IMR-90 (cell line): ENCODE results near the gene TSEN34.
"Not testable (repeated sequence)": the region's sequence is repeated elsewhere in the genome, so short reads cannot be mapped to it uniquely, and the experiment has no call there.

ENCODE experiments used
- RFX5 ChIP-seq: IDR thresholded peaks from 2 replicates; pipeline ENCODE4 v1.8.0; 2012; ENCODE audit warnings: low read depth, mild to moderate bottlenecking, low read length, moderate library complexity
- SMC3 ChIP-seq: fragments of 150-350 bp; IDR thresholded peaks from 2 replicates; pipeline ENCODE4 v1.6.1; 2016; ENCODE audit warnings: low read depth, mild to moderate bottlenecking, antibody characterized with exemption, low read length, moderate library complexity
- TF ChIP-seq, protein P1 (sequence below): conservative IDR thresholded peaks from 2 replicates; pipeline ENCODE4 v1.5.1; 2012; ENCODE audit warnings: mild to moderate bottlenecking, low read depth, low read length, improper control_type of control experiment

DNA sequence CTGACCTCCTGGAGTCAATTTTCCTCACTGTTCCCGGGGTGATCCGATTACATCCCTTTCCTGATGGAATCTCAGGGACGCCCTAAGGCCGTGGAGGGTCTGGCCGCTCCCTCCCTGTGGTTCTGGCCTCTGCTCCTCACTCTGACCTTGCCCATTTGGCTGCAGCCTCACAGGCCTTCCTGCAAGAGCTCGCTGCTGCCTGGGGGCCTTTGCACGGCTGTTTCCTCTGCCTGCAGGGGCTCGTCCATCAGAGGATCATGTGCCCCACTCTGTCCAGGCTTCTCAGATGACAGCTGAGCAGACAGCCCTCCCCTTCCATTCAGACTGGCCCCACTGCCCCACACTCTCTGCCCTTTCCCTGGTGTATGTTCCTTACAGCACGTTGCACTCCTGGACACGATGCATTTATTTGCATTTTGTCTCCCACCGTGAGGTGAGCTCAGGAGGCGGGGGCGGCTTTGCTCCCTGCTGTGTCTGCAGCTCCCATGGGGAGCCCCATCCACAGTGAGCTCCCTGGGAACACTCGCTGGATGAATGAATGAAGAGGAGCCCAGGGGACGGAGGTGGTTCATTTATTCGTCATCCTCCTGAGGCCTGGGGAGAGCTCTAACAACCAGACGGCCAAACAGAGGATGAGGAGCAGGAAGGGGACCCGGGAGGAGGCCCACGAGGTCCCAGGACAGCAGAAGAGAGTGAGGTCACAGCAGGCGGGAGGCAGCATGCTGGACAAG lies 26.6 kb downstream of the TSEN34 start:
- TF ChIP-seq RFX5, SMC3: not testable (repeated sequence)
- TF ChIP-seq, protein P1, sequence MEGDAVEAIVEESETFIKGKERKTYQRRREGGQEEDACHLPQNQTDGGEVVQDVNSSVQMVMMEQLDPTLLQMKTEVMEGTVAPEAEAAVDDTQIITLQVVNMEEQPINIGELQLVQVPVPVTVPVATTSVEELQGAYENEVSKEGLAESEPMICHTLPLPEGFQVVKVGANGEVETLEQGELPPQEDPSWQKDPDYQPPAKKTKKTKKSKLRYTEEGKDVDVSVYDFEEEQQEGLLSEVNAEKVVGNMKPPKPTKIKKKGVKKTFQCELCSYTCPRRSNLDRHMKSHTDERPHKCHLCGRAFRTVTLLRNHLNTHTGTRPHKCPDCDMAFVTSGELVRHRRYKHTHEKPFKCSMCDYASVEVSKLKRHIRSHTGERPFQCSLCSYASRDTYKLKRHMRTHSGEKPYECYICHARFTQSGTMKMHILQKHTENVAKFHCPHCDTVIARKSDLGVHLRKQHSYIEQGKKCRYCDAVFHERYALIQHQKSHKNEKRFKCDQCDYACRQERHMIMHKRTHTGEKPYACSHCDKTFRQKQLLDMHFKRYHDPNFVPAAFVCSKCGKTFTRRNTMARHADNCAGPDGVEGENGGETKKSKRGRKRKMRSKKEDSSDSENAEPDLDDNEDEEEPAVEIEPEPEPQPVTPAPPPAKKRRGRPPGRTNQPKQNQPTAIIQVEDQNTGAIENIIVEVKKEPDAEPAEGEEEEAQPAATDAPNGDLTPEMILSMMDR = not testable (repeated sequence)
